ENCODE results near the gene POU2F2. TPM values are rescaled to one million over a fixed set of nuclear protein-coding genes. Genes with fewer than 3 reads are reported as not detected.

Gene POU2F2
- total RNA-seq, 6 experiments from 2014 or later, result 6.4 to 11.0 (median 7.8) TPM

DNA sequence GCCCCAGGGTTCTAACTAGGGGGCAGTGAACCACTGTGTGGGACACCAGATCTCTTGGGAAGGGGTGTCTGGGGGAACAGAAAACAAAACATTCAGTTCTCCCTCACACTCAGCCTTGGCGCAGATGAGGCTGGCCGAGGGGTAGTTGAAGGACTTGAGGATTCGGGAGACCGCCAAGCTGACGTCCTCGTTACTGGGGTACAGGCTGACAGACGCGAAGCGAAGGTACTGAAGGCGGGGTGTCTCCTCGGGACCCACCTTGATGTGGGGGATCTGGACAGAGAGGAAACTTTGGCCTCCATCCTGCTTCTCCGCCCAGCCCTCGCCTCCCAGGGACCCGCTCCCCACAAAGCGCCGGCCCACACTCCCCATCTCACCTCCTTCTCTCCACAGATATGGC lies 69.9 kb downstream of the POU2F2 start:
- no peak for DNase-seq
- no peak overlapping the region for H3K4me3 Mint-ChIP-seq

DNA sequence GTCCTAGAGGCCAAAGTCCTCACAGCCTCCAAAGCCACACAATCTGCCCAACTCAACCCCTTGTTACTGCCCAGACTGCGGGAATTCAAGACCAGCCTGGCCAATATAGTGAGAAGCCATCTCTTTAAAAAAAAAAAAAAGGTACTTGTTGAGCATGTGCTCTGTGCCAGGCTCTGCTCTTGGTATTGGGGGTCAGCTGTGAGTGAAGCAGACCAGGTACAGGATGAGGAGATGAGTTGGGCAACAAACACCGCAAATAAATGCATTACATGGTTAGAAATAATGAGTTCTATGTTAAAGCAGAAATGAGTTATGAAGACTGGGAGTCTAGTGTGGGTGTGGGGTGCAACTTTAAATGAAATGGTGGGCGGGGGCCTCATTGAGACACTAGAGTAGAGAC lies 72.1 kb downstream of the POU2F2 start:
- Mint-ChIP-seq H3K4me3 (no peak overlapping the region), H3K4me1 (ENCODE audit: low read depth) (no peaks in the 10 kb centered on the region), H3K9me3 (no peaks in the 10 kb centered on the region), H3K36me3 (ENCODE audit: low read depth) (no peaks in the 10 kb centered on the region), H3K27ac (no peak overlapping the region), H3K27me3 (ENCODE audit: insufficient read depth) (peaks cover 40% of the 10 kb centered on the region)
- TF ChIP-seq, protein P1, sequence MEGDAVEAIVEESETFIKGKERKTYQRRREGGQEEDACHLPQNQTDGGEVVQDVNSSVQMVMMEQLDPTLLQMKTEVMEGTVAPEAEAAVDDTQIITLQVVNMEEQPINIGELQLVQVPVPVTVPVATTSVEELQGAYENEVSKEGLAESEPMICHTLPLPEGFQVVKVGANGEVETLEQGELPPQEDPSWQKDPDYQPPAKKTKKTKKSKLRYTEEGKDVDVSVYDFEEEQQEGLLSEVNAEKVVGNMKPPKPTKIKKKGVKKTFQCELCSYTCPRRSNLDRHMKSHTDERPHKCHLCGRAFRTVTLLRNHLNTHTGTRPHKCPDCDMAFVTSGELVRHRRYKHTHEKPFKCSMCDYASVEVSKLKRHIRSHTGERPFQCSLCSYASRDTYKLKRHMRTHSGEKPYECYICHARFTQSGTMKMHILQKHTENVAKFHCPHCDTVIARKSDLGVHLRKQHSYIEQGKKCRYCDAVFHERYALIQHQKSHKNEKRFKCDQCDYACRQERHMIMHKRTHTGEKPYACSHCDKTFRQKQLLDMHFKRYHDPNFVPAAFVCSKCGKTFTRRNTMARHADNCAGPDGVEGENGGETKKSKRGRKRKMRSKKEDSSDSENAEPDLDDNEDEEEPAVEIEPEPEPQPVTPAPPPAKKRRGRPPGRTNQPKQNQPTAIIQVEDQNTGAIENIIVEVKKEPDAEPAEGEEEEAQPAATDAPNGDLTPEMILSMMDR (IDR thresholded peaks at IDR 0.05), result no peak
- DNase-seq, result no peak

More for the DNA sequence above, 69.9 kb downstream of the POU2F2 start:
- Mint-ChIP-seq H3K9me3 (no peaks in the 10 kb centered on the region), H3K27me3 (ENCODE audit: insufficient read depth) (peaks cover 41% of the 10 kb centered on the region), H3K4me1 (ENCODE audit: low read depth) (no peaks in the 10 kb centered on the region), H3K27ac (no peak overlapping the region), H3K36me3 (ENCODE audit: low read depth) (no peaks in the 10 kb centered on the region)
- TF ChIP-seq, protein P1 (IDR thresholded peaks at IDR 0.05), result no peak

DNA sequence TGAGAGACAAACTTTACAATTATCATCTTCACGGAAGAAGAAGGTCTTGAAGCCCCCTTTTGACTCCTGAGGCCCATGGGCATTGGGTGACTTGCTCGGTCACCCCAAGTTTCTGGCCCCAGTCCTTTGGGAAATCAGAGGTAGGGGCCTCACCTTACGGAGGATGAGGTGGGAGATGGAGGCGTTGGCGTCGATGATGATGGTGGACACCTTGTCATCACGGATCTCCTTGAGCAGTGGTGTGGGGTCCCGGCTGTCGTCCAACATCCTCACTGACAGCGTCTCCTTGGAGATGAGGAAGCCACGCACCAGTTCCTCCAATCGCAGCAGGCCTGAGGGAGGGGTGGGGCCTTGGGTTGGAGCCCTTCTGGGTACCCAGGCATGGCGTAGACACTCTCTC lies 73.0 kb downstream of the POU2F2 start:
- Mint-ChIP-seq H3K9me3 (no peaks in the 10 kb centered on the region), H3K4me3 (no peak overlapping the region), H3K27ac (no peak overlapping the region), H3K27me3 (ENCODE audit: insufficient read depth) (peaks cover 42% of the 10 kb centered on the region), H3K36me3 (ENCODE audit: low read depth) (no peaks in the 10 kb centered on the region), H3K4me1 (ENCODE audit: low read depth) (no peaks in the 10 kb centered on the region)
- TF ChIP-seq, protein P1 (IDR thresholded peaks at IDR 0.05), result no peak
- DNase-seq, result no peak

DNA sequence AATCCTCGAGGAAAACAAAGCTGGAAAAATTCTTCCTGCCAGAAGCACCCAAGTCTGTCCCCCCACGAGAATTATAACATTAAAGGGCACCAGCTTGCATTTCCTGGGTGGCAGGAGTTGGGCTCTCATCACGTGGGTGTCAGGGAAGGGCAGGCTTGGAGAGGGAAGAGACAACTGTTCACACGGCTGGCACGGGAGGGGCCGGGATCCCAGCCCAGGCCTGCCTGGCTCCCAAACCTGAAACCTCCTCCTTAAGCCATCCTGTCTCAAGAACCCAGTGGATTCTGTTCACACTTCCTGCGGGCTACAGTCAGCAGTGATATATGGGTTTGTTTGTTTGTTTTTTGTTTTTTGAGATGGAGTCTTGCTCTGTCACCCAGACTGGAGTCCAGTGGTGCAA lies 74.4 kb downstream of the POU2F2 start:
- Mint-ChIP-seq H3K36me3 (ENCODE audit: low read depth) (no peaks in the 10 kb centered on the region), H3K27me3 (ENCODE audit: insufficient read depth) (peaks cover 39% of the 10 kb centered on the region), H3K9me3 (no peaks in the 10 kb centered on the region), H3K27ac (no peak overlapping the region), H3K4me1 (ENCODE audit: low read depth) (no peaks in the 10 kb centered on the region), H3K4me3 (no peak overlapping the region)
- DNase-seq, result no peak
- TF ChIP-seq, protein P1 (IDR thresholded peaks at IDR 0.05), result no peak

DNA sequence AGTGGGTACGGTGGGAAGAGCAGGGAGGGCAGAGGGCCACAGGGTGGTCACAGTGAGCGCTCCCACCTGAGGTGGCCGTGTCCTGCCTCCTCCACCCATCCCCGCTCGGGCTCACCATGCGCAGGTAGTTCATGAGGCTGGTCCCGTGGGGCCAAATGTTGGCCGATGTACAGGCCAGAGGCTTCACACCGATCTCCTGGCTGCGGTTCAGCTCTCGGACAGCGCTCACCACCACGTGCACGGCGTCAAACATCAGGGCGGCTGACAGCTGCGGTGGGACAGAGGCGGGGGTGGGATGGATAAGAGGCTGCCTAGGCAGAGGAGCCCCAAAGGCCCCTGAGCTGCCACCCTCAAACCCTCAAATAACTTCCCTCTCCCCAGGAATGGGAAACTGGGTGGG lies 78.0 kb downstream of the POU2F2 start:
- Mint-ChIP-seq H3K36me3 (ENCODE audit: low read depth) (no peaks in the 10 kb centered on the region), H3K27me3 (ENCODE audit: insufficient read depth) (peaks cover 23% of the 10 kb centered on the region), H3K9me3 (no peaks in the 10 kb centered on the region), H3K4me3 (no peak overlapping the region), H3K4me1 (ENCODE audit: low read depth) (peaks cover 14% of the 10 kb centered on the region), H3K27ac (no peak overlapping the region)
- TF ChIP-seq, protein P1 (IDR thresholded peaks at IDR 0.05), result no peak
- no peak for DNase-seq

Data from HFFc6 (cell line).